ENCODE data around the gene SLC16A10. TPM values are rescaled to one million over a fixed set of nuclear protein-coding genes. Genes with fewer than 3 reads are reported as not detected.

The SLC16A10 gene
- total and polyA plus RNA-seq, 7 donors = 13.9 to 106 (median 43.1) TPM

GRCh38 chr6:111222341-111222740, 135.0 kb downstream of the SLC16A10 start:
- DNase-seq (no peak), ATAC-seq (no peak)
- peaks cover 0 to 13% of the 10 kb centered on the region in 2 donors for H3K36me3 ChIP-seq (ENCODE audit: insufficient read depth in 1 of 2, low read depth in 1 of 2)
- H3K4me1 ChIP-seq = peaks cover 41% of the 10 kb centered on the region
- H3K9me3 ChIP-seq = no peaks in the 10 kb centered on the region
- no peak overlapping the region for H3K4me3 ChIP-seq
- peak overlapping the region; percentile 84 for H3K27ac ChIP-seq
- TF ChIP-seq CTCF (IDR thresholded peaks at IDR 0.05) = no peak
- intact Hi-C loops (cut with DNase I) = no loop called here
- no peaks in the 10 kb centered on the region for H3K27me3 ChIP-seq (ENCODE audit: insufficient read depth in 3 of 3, low read length in 2 of 3)
- WGBS, 3 donors = 0 to 22% (median 0%) methylated on average over 1 of the region's 1 CpG

GRCh38 chr6:111228094-111228493, 140.8 kb downstream of the SLC16A10 start:
- WGBS, 3 donors = 37 to 68% (median 41%) methylated on average over 2 of the region's 2 CpGs
- H3K27ac ChIP-seq = peak overlapping the region; percentile 89

GRCh38 chr6:111230351-111231089, 143.2 kb downstream of the SLC16A10 start:
- 40 to 53% (median 49%) methylated on average over 2 of the region's 2 CpGs for WGBS, 3 donors
- no peaks in the 10 kb centered on the region for H3K36me3 ChIP-seq (ENCODE audit: insufficient read depth in 1 of 2, low read depth in 1 of 2)
- TF ChIP-seq CTCF (IDR thresholded peaks at IDR 0.05) = no peak
- DNase-seq = no peak
- peak overlapping the region; percentile 22 for H3K4me3 ChIP-seq
- no peaks in the 10 kb centered on the region for H3K9me3 ChIP-seq
- peak overlapping the region; percentile 89 for H3K27ac ChIP-seq
- intact Hi-C loops (cut with DNase I) = no loop called here
- H3K27me3 ChIP-seq (ENCODE audit: insufficient read depth in 3 of 3, low read length in 2 of 3) = no peaks in the 10 kb centered on the region
- peak; percentile 73 to 82 (median 77) for ATAC-seq
- H3K4me1 ChIP-seq = peaks cover 41% of the 10 kb centered on the region

More at GRCh38 chr6:111228094-111228493, 140.8 kb downstream of the SLC16A10 start:
- no peaks in the 10 kb centered on the region for H3K36me3 ChIP-seq (ENCODE audit: insufficient read depth in 1 of 2, low read depth in 1 of 2)
- H3K9me3 ChIP-seq = no peaks in the 10 kb centered on the region
- intact Hi-C loops (cut with DNase I) = no loop called here
- H3K4me1 ChIP-seq = peaks cover 48% of the 10 kb centered on the region
- H3K27me3 ChIP-seq (ENCODE audit: insufficient read depth in 3 of 3, low read length in 2 of 3) = no peaks in the 10 kb centered on the region
- TF ChIP-seq CTCF (IDR thresholded peaks at IDR 0.05) = no peak
- DNase-seq (no peak), ATAC-seq (peak; percentile 36 to 60 (median 51))
- H3K4me3 ChIP-seq = no peak overlapping the region

GRCh38 chr6:111231090-111231459, 143.8 kb downstream of the SLC16A10 start:
- DNase-seq (no peak), ATAC-seq (no peak)
- peak overlapping the region; percentile 22 for H3K4me3 ChIP-seq
- 73 to 85% (median 75%) methylated on average over 4 of the region's 4 CpGs for WGBS, 3 donors
- H3K27ac ChIP-seq = peak overlapping the region; percentile 89
- intact Hi-C loops (cut with DNase I) = no loop called here
- no peak for TF ChIP-seq CTCF (IDR thresholded peaks at IDR 0.05)
- H3K27me3 ChIP-seq (ENCODE audit: insufficient read depth in 3 of 3, low read length in 2 of 3) = no peaks in the 10 kb centered on the region
- H3K4me1 ChIP-seq = peaks cover 41% of the 10 kb centered on the region
- H3K9me3 ChIP-seq = no peaks in the 10 kb centered on the region
- no peaks in the 10 kb centered on the region for H3K36me3 ChIP-seq (ENCODE audit: insufficient read depth in 1 of 2, low read depth in 1 of 2)

Measured in psoas muscle (tissue), 8 donors.